Neural cell (in vitro differentiated cells): ENCODE data around the gene MYEOV. TPM values are rescaled to one million over a fixed set of nuclear protein-coding genes. Genes with fewer than 3 reads are reported as not detected.

ENCODE experiments used
- H2AFZ ChIP-seq: fragments of 200-600, 300-800 bp; sonication (generic), shearing (Covaris generic); 2 replicates; pipeline ENCODE4 v1.6.0; 2014; ENCODE audit warnings: low read depth, mild to moderate bottlenecking, antibody characterized with exemption, low read length, moderate library complexity
- H3F3A ChIP-seq: fragments of 200-600 bp; shearing (Covaris generic); 2 replicates; pipeline ENCODE4 v1.6.1; 2016; ENCODE audit warnings: mild to moderate bottlenecking, moderate library complexity, mixed read lengths, antibody characterized with exemption, low read length; ENCODE audit not compliant: insufficient read depth, poor library complexity, severe bottlenecking
- H3K27ac ChIP-seq: fragments of 200-600, 300-800 bp; sonication (generic), shearing (Covaris generic); 2 replicates; pipeline ENCODE4 v1.5.1; 2014; ENCODE audit warnings: mild to moderate bottlenecking, low read length, moderate library complexity
- H3K27me3 ChIP-seq: fragments of 300-800, 200-600 bp; sonication (generic), shearing (Covaris generic); 2 replicates; pipeline ENCODE4 v1.6.0; 2014; ENCODE audit warnings: mild to moderate bottlenecking, low read depth, low read length, moderate library complexity; ENCODE audit not compliant: insufficient read depth
- H3K36me3 ChIP-seq: fragments of 300-800, 200-600 bp; sonication (generic), shearing (Covaris generic); 2 replicates; pipeline ENCODE4 v1.5.1; 2014; ENCODE audit warnings: mild to moderate bottlenecking, antibody characterized with exemption, low read length, moderate library complexity; ENCODE audit not compliant: insufficient read depth
- H3K4me2 ChIP-seq: fragments of 300-800, 200-600 bp; sonication (generic), shearing (Covaris generic); 2 replicates; pipeline ENCODE4 v1.6.0; 2014; ENCODE audit warnings: mild to moderate bottlenecking, low read length
- H3K4me3 ChIP-seq: fragments of 300-800, 200-600 bp; sonication (generic), shearing (Covaris generic); 2 replicates; pipeline ENCODE4 v1.5.1; 2014; ENCODE audit warnings: mild to moderate bottlenecking, low read length, moderate library complexity
- H3K79me2 ChIP-seq: fragments of 200-600 bp; shearing (Covaris generic); replicated peaks from 2 replicates; pipeline ENCODE4 v1.6.0; 2014; ENCODE audit warnings: mild to moderate bottlenecking, low read length, moderate library complexity; ENCODE audit not compliant: insufficient read depth
- H3K9ac ChIP-seq: fragments of 300-800, 200-600 bp; sonication (generic), shearing (Covaris generic); 2 replicates; pipeline ENCODE4 v1.6.1; 2016; ENCODE audit warnings: mild to moderate bottlenecking, low read length, mixed read lengths
- H3K9me2 ChIP-seq: fragments of 200-600 bp; shearing (Covaris generic); 2 replicates; pipeline ENCODE4 v1.6.1; 2016; ENCODE audit warnings: mild to moderate bottlenecking, low read length, mixed read lengths; ENCODE audit not compliant: insufficient read depth
- H3K9me3 ChIP-seq: fragments of 200-600, 300-800 bp; sonication (generic), shearing (Covaris generic); 2 replicates; pipeline ENCODE4 v1.6.1; 2016; ENCODE audit warnings: mild to moderate bottlenecking, mixed run types, low read length, moderate library complexity, mixed read lengths
- H4K20me1 ChIP-seq: fragments of 200-600 bp; shearing (Covaris generic); 2 replicates; pipeline ENCODE4 v1.6.1; 2016; ENCODE audit warnings: mild to moderate bottlenecking, mixed run types; ENCODE audit not compliant: insufficient read depth
- EP300 ChIP-seq: fragments of 450-650 bp; conservative IDR thresholded peaks from 2 replicates; pipeline ENCODE4 v1.6.1; 2014; ENCODE audit warnings: antibody characterized with exemption, mild to moderate bottlenecking, moderate library complexity; ENCODE audit not compliant: poor library complexity, severe bottlenecking
- EZH2 ChIP-seq: fragments of 200-600, 300-800 bp; shearing (Covaris generic), sonication (generic); IDR thresholded peaks from 2 replicates; pipeline ENCODE4 v1.6.1; 2014; ENCODE audit warnings: antibody characterized with exemption, low read length, borderline replicate concordance, mild to moderate bottlenecking; ENCODE audit not compliant: insufficient read depth, poor library complexity, severe bottlenecking
- MXI1 ChIP-seq: fragments of 450-650 bp; conservative IDR thresholded peaks from 2 replicates; pipeline ENCODE4 v1.6.1; 2014; ENCODE audit warnings: antibody characterized with exemption, mild to moderate bottlenecking; ENCODE audit not compliant: poor library complexity, severe bottlenecking
- POLR2AphosphoS5 ChIP-seq: IDR thresholded peaks from 2 replicates; pipeline ENCODE4 v1.6.1; 2012
- RAD21 ChIP-seq: fragments of 450-650 bp; conservative IDR thresholded peaks from 2 replicates; pipeline ENCODE4 v1.6.1; 2014; ENCODE audit warnings: antibody characterized with exemption, mild to moderate bottlenecking, moderate library complexity
- SMC3 ChIP-seq: fragments of 450-650 bp; conservative IDR thresholded peaks from 2 replicates; pipeline ENCODE4 v1.6.1; 2014; ENCODE audit warnings: antibody characterized with exemption, mild to moderate bottlenecking, moderate library complexity; ENCODE audit not compliant: poor library complexity
- TAF1 ChIP-seq: IDR thresholded peaks from 2 replicates; pipeline ENCODE4 v1.6.1; 2012; ENCODE audit warnings: low read depth
- polyA plus RNA-seq: library from polyadenylated mRNA; depleted of rRNA; stranded (reverse); fragments of >200 nt; gene quantifications from 2 replicates; pipeline ENCODE4 v1.2.3, GENCODE V29; 2014
- TF ChIP-seq, protein P1 (sequence below): IDR thresholded peaks from 2 replicates; pipeline ENCODE4 v1.6.1; 2012; ENCODE audit warnings: borderline replicate concordance
- TF ChIP-seq, protein P2 (sequence below): fragments of 450-650 bp; IDR thresholded peaks from 2 replicates; pipeline ENCODE4 v1.5.1; 2014; ENCODE audit warnings: antibody characterized with exemption, mild to moderate bottlenecking, moderate library complexity; ENCODE audit not compliant: poor library complexity, severe bottlenecking

Gene MYEOV
- polyA plus RNA-seq, 1 donor from 2014 or later, result not detected

DNA sequence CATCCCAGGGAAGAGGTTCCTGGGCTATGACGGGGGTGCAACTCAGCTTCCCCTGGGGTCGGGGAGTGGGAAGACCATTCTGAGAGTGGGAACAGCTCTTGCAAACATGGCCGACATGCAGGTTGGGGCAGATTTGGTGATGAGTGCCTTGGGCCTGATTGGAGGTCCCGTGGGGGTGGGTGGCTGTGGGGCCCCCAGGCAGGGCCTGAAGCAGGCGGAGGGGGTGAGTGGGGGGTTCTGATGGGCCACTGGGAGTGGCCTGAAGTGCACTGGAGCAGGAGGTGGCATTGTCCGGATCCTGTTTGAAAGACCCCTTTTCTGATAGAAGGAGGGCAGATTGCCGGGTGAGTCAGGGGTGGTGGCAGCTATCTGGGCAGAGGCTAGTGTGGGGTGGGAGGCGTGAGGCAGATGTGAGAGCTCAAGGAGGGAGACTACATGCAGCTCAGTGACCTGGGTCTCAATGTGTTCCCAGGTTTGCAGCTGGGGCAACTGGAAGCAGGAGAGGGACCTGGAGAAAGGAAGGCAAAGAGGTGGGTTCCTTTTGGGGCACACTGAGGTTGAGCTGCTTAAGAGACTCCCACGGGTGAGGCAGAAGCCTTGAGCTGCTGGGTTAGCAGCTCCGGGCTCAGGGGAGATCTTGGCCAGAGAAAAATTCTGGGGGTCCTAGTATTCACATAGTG, 15.1 kb downstream of the MYEOV start:
- no peaks in the 10 kb centered on the region for H4K20me1 ChIP-seq
- no peak overlapping the region for H3K4me2 ChIP-seq
- no peaks in the 10 kb centered on the region for H3K27me3 ChIP-seq
- H3K4me3 ChIP-seq, result no peak overlapping the region
- H3K9me2 ChIP-seq, result no peaks in the 10 kb centered on the region
- no peak overlapping the region for H2AFZ ChIP-seq
- no peak overlapping the region for H3K27ac ChIP-seq
- no peaks in the 10 kb centered on the region for H3K36me3 ChIP-seq
- no peaks in the 10 kb centered on the region for H3K9me3 ChIP-seq
- H3F3A ChIP-seq, result no peaks in the 10 kb centered on the region
- H3K9ac ChIP-seq, result no peak overlapping the region
- TF ChIP-seq TAF1 (no peak), EZH2 (no peak), POLR2AphosphoS5 (no peak), SMC3 (no peak), RAD21 (no peak), EP300 (no peak), MXI1 (no peak)
- TF ChIP-seq, protein P1, sequence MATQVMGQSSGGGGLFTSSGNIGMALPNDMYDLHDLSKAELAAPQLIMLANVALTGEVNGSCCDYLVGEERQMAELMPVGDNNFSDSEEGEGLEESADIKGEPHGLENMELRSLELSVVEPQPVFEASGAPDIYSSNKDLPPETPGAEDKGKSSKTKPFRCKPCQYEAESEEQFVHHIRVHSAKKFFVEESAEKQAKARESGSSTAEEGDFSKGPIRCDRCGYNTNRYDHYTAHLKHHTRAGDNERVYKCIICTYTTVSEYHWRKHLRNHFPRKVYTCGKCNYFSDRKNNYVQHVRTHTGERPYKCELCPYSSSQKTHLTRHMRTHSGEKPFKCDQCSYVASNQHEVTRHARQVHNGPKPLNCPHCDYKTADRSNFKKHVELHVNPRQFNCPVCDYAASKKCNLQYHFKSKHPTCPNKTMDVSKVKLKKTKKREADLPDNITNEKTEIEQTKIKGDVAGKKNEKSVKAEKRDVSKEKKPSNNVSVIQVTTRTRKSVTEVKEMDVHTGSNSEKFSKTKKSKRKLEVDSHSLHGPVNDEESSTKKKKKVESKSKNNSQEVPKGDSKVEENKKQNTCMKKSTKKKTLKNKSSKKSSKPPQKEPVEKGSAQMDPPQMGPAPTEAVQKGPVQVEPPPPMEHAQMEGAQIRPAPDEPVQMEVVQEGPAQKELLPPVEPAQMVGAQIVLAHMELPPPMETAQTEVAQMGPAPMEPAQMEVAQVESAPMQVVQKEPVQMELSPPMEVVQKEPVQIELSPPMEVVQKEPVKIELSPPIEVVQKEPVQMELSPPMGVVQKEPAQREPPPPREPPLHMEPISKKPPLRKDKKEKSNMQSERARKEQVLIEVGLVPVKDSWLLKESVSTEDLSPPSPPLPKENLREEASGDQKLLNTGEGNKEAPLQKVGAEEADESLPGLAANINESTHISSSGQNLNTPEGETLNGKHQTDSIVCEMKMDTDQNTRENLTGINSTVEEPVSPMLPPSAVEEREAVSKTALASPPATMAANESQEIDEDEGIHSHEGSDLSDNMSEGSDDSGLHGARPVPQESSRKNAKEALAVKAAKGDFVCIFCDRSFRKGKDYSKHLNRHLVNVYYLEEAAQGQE, result no peak
- TF ChIP-seq, protein P2, sequence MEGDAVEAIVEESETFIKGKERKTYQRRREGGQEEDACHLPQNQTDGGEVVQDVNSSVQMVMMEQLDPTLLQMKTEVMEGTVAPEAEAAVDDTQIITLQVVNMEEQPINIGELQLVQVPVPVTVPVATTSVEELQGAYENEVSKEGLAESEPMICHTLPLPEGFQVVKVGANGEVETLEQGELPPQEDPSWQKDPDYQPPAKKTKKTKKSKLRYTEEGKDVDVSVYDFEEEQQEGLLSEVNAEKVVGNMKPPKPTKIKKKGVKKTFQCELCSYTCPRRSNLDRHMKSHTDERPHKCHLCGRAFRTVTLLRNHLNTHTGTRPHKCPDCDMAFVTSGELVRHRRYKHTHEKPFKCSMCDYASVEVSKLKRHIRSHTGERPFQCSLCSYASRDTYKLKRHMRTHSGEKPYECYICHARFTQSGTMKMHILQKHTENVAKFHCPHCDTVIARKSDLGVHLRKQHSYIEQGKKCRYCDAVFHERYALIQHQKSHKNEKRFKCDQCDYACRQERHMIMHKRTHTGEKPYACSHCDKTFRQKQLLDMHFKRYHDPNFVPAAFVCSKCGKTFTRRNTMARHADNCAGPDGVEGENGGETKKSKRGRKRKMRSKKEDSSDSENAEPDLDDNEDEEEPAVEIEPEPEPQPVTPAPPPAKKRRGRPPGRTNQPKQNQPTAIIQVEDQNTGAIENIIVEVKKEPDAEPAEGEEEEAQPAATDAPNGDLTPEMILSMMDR, result no peak
- H3K79me2 ChIP-seq, result no peaks in the 10 kb centered on the region

DNA sequence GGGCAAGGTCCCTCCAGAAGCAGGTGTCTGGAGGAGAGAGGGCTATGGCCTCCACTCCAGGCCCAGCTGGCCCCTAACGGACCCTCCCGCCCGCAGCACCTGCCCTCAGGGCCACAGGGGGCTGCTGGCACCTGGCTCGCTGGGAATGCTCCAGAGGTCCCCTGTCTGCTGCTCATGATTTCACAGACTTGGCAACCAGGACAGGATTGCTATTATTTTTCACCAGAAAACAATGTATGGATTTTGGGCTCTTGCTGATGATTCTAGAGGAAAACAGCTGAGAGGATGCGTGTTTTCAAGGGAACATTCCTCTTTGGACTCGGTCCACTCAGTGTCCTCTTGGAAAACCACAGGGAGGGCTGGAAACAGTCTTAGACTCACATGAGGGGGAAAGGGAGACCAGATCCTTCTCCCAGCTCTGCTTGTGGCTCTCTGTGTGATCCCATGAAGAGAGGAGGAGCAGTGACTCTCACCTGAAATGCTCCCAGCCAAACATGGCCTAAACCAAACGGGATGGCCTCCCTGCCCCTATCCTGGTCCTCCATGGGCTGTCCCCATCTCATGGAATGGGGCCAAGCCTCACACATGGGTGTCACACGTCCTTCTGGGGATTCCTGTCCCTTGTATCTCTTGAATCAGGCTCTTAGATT, 15.8 kb downstream of the MYEOV start:
- H3K9me3 ChIP-seq, result no peaks in the 10 kb centered on the region
- no peaks in the 10 kb centered on the region for H3K9me2 ChIP-seq
- no peaks in the 10 kb centered on the region for H4K20me1 ChIP-seq
- TF ChIP-seq SMC3 (no peak), POLR2AphosphoS5 (no peak), TAF1 (no peak), RAD21 (no peak), EP300 (no peak)
- TF ChIP-seq, protein P1, result no peak
- H3K27ac ChIP-seq, result no peak overlapping the region
- H3K27me3 ChIP-seq, result no peaks in the 10 kb centered on the region
- H3K36me3 ChIP-seq, result no peaks in the 10 kb centered on the region
- no peak overlapping the region for H2AFZ ChIP-seq
- H3K4me3 ChIP-seq, result no peak overlapping the region
- H3F3A ChIP-seq, result no peaks in the 10 kb centered on the region
- no peaks in the 10 kb centered on the region for H3K79me2 ChIP-seq
- no peak overlapping the region for H3K9ac ChIP-seq
- H3K4me2 ChIP-seq, result no peak overlapping the region
